MG63 (cell line): Measurements from ENCODE around the gene PCDHGB3. TPM values are rescaled to one million over a fixed set of nuclear protein-coding genes. Genes with fewer than 3 reads are reported as not detected.
"Not testable (repeated sequence)": the region's sequence is repeated elsewhere in the genome, so short reads cannot be mapped to it uniquely, and the experiment has no call there.

Experiments
- DNase-seq: peaks from one replicate; pipeline ENCODE4 v3.0.0-alpha.2; 2020
- H3K27me3 ChIP-seq: fragments of 250-450 bp; sonication (Bioruptor Pico); 2 replicates; pipeline ENCODE4 v1.5.1; 2020; ENCODE audit warnings: mild to moderate bottlenecking, moderate library complexity
- H3K36me3 ChIP-seq: fragments of 250-450 bp; sonication (Bioruptor Pico); 2 replicates; pipeline ENCODE4 v1.5.1; 2020; ENCODE audit warnings: mild to moderate bottlenecking, moderate library complexity
- H3K4me3 ChIP-seq: fragments of 250-450 bp; sonication (Bioruptor Pico); 2 replicates; pipeline ENCODE4 v1.5.1; 2020; ENCODE audit warnings: mild to moderate bottlenecking, moderate library complexity
- H3K9me3 ChIP-seq: fragments of 250-450 bp; sonication (Bioruptor Pico); 2 replicates; pipeline ENCODE4 v1.5.1; 2020; ENCODE audit warnings: mild to moderate bottlenecking, moderate library complexity
- total RNA-seq: library from RNA; depleted of rRNA; stranded (reverse); fragments of >200 nt; shearing (Covaris generic); gene quantifications from 2 replicates; pipeline ENCODE4 v1.2.3, GENCODE V29; 2014; ENCODE audit warnings: low replicate concordance; rRNA removed

PCDHGB3 gene
- 0.81 TPM in 1 of 2 replicates, not detected in the other for total RNA-seq

GRCh38 chr5:141369994-141370848 lies at the start of gene PCDHGB3:
TSS of gene PCDHGB3 (plus strand) at chr5:141370242. CDS start at chr5:141370395, 153 bp downstream.
- Histone ChIP-seq H3K4me3 (no peak within 1 kb of the TSS), H3K27me3 (no peaks in the 10 kb centered on the region), H3K9me3 (peaks cover 58% of the 10 kb centered on the region), H3K36me3 (no peaks in the 10 kb centered on the region; the same call in none of the 2 replicates)
- no peak for DNase-seq

GRCh38 chr5:141322261-141322660 lies 47.8 kb upstream of the PCDHGB3 start:
- Histone ChIP-seq H3K27me3 (no peaks in the 10 kb centered on the region), H3K9me3 (peaks cover 39% of the 10 kb centered on the region), H3K4me3 (no peak overlapping the region), H3K36me3 (peaks cover 31% of the 10 kb centered on the region)
- DNase-seq = no peak

- no peak for DNase-seq
- no peaks in the 10 kb centered on the region for H3K36me3 ChIP-seq
- no peaks in the 10 kb centered on the region for H3K27me3 ChIP-seq
- H3K4me3 ChIP-seq = no peak overlapping the region
- H3K9me3 ChIP-seq = peaks cover 7% of the 10 kb centered on the region
Observed at GRCh38 chr5:141326088-141326854, 43.8 kb upstream of the PCDHGB3 start.

GRCh38 chr5:141328231-141328630 lies 41.8 kb upstream of the PCDHGB3 start:
- H3K36me3 ChIP-seq = no peaks in the 10 kb centered on the region
- no peak for DNase-seq
- no peak overlapping the region for H3K4me3 ChIP-seq
- peaks cover 2% of the 10 kb centered on the region; the same call in 1 of the 2 replicates for H3K9me3 ChIP-seq
- H3K27me3 ChIP-seq = no peaks in the 10 kb centered on the region

- H3K9me3 ChIP-seq = peaks cover 2% of the 10 kb centered on the region; the same call in 1 of the 2 replicates
- H3K36me3 ChIP-seq = no peaks in the 10 kb centered on the region
- H3K4me3 ChIP-seq = peak within 1 kb of the TSS; percentile 37
- peak; percentile 62 for DNase-seq
- no peaks in the 10 kb centered on the region for H3K27me3 ChIP-seq
Observed at GRCh38 chr5:141330299-141331080, 39.6 kb upstream of the PCDHGB3 start, which contains the start of gene PCDHGA1. TSS of gene PCDHGA1 (plus strand) at chr5:141330514.

- H3K4me3 ChIP-seq, DNase-seq: not testable (repeated sequence)
Observed at GRCh38 chr5:141332571-141332970, 37.5 kb upstream of the PCDHGB3 start.

GRCh38 chr5:141338538-141339306 lies 31.3 kb upstream of the PCDHGB3 start, which contains the start of gene PCDHGA2:
TSS of gene PCDHGA2 (plus strand) at chr5:141338760.
- no peak for DNase-seq
- no peak within 1 kb of the TSS for H3K4me3 ChIP-seq
- H3K9me3 ChIP-seq = no peaks in the 10 kb centered on the region; the same call in none of the 2 replicates
- no peaks in the 10 kb centered on the region for H3K36me3 ChIP-seq
- H3K27me3 ChIP-seq = no peaks in the 10 kb centered on the region

More at GRCh38 chr5:141332571-141332970, 37.5 kb upstream of the PCDHGB3 start:
- not testable (repeated sequence) for H3K36me3 ChIP-seq, H3K27me3 ChIP-seq, H3K9me3 ChIP-seq

GRCh38 chr5:141340781-141341354 lies 29.2 kb upstream of the PCDHGB3 start:
- not testable (repeated sequence) for H3K36me3 ChIP-seq, H3K9me3 ChIP-seq, H3K4me3 ChIP-seq, H3K27me3 ChIP-seq, DNase-seq

GRCh38 chr5:141342773-141343172 lies 27.3 kb upstream of the PCDHGB3 start:
- DNase-seq = no peak

GRCh38 chr5:141343242-141343952 lies 26.6 kb upstream of the PCDHGB3 start, which contains the start of gene PCDHGA3:
TSS of gene PCDHGA3 (plus strand) at chr5:141343829. CDS start at chr5:141344034, 205 bp downstream.
- Histone ChIP-seq H3K4me3 (no peak within 1 kb of the TSS), H3K36me3 (no peaks in the 10 kb centered on the region), H3K27me3 (no peaks in the 10 kb centered on the region; the same call in 1 of the 2 replicates), H3K9me3 (peaks cover 2% of the 10 kb centered on the region)
- DNase-seq = no peak

More at GRCh38 chr5:141342773-141343172, 27.3 kb upstream of the PCDHGB3 start:
- Histone ChIP-seq H3K4me3 (no peak overlapping the region), H3K9me3 (peaks cover 2% of the 10 kb centered on the region), H3K27me3 (no peaks in the 10 kb centered on the region), H3K36me3 (no peaks in the 10 kb centered on the region)

GRCh38 chr5:141343953-141344463 lies 26.0 kb upstream of the PCDHGB3 start:
- H3K36me3 ChIP-seq = no peaks in the 10 kb centered on the region
- H3K27me3 ChIP-seq = no peaks in the 10 kb centered on the region; the same call in 1 of the 2 replicates
- no peak overlapping the region for H3K4me3 ChIP-seq
- H3K9me3 ChIP-seq = peaks cover 2% of the 10 kb centered on the region
- DNase-seq = no peak

- no peak for DNase-seq
- Histone ChIP-seq H3K4me3 (no peak overlapping the region), H3K36me3 (no peaks in the 10 kb centered on the region)
Observed at GRCh38 chr5:141345327-141345726, 24.7 kb upstream of the PCDHGB3 start.

GRCh38 chr5:141346017-141346416 lies 24.0 kb upstream of the PCDHGB3 start:
- not testable (repeated sequence) for H3K9me3 ChIP-seq, H3K27me3 ChIP-seq, DNase-seq, H3K36me3 ChIP-seq, H3K4me3 ChIP-seq

More at GRCh38 chr5:141345327-141345726, 24.7 kb upstream of the PCDHGB3 start:
- H3K27me3 ChIP-seq = no peaks in the 10 kb centered on the region; the same call in 1 of the 2 replicates
- peaks cover 2% of the 10 kb centered on the region for H3K9me3 ChIP-seq

- no peaks in the 10 kb centered on the region for H3K36me3 ChIP-seq
- no peaks in the 10 kb centered on the region; the same call in 1 of the 2 replicates for H3K27me3 ChIP-seq
- peaks cover 4% of the 10 kb centered on the region; the same call in 1 of the 2 replicates for H3K9me3 ChIP-seq
- DNase-seq = peak; percentile 78
- H3K4me3 ChIP-seq = peak within 1 kb of the TSS; percentile 50
Observed at GRCh38 chr5:141349917-141350619, 20.0 kb upstream of the PCDHGB3 start, which contains the start of gene PCDHGB1. TSS of gene PCDHGB1 (plus strand) at chr5:141350099. CDS start at chr5:141350261, 162 bp downstream.
